Left lung (tissue), 10 donors: ENCODE results near the gene PLA2G2F. TPM values are rescaled to one million over a fixed set of nuclear protein-coding genes. Genes with fewer than 3 reads are reported as not detected.
A peak's percentile ranks its signal among the peaks of the same experiment; 100 is the strongest.

Source experiments
- ATAC-seq: fragments of 200-7000 bp; cut with Tn5 transposase; one replicate; pipeline ENCODE4 v1.9.1; 2020; ENCODE audit warnings: moderate library complexity
- DNase-seq, 4 donors: peaks; one replicate each; pipeline ENCODE4 v3.0.0-alpha.2; 2013 to 2020
- H3K27ac ChIP-seq, 2 donors: fragments of 200-600 bp; sonication (generic) in 1 of 2; one replicate each; pipeline versions ENCODE4 v1.5.0 to v1.8.0; 2020 to 2021
- H3K27me3 ChIP-seq, 2 donors: fragments of 200-600 bp; sonication (generic) in 1 of 2; one replicate each; pipeline versions ENCODE4 v1.5.0 to v1.8.0; 2020 to 2021
- H3K36me3 ChIP-seq, 2 donors: fragments of 200-600 bp; sonication (generic) in 1 of 2; one replicate each; pipeline versions ENCODE4 v1.5.0 to v1.8.0; 2020 to 2021
- H3K4me1 ChIP-seq, 2 donors: fragments of 200-600 bp; one replicate each; pipeline ENCODE4 v1.8.0; 2021
- H3K4me3 ChIP-seq, 2 donors: fragments of 200-600 bp; sonication (generic) in 1 of 2; one replicate each; pipeline versions ENCODE4 v1.5.0 to v1.8.0; 2020 to 2021; ENCODE audit warnings: mild to moderate bottlenecking in 1 of 2
- H3K9me3 ChIP-seq, 2 donors: fragments of 200-600 bp; sonication (generic) in 1 of 2; one replicate each; pipeline versions ENCODE4 v1.5.0 to v1.8.0; 2020 to 2021
- intact Hi-C, 2 donors: fragments of 100-400 bp; cut with DNase I; formaldehyde crosslinking; loops; one replicate each; pipeline versions ENCODE4 v1.11.2 to v1.14.2; 2022
- polyA plus RNA-seq, 6 donors: library from polyadenylated mRNA; unstranded; fragments of 120-200 nt; gene quantifications; one replicate each; pipeline ENCODE4 v1.2.1, GENCODE V29; 2013; ENCODE audit not compliant: insufficient read length in 6 of 6
- total RNA-seq, 2 donors: library from RNA; stranded (reverse); fragmentation: NEBNext Ultra II Directional; extraction: Animal tissue kit (Norgen Biotek cat#: 25700); gene quantifications; one replicate each; pipeline ENCODE4 v1.2.1, GENCODE V29; 2021
- TF ChIP-seq, protein P1 (sequence below), 2 donors: fragments of 200-600 bp; sonication (generic) in 1 of 2; IDR thresholded peaks; one replicate each; pipeline versions ENCODE4 v1.5.0 to v1.8.0; 2021; ENCODE audit warnings: antibody characterized with exemption in 2 of 2
- donor health status: DM: no; HTN: yes; CAD: no.
- donor health status: DM: no; HTN: no; CAD: no.

The PLA2G2F gene
- total and polyA plus RNA-seq, 8 donors: not detected

- DNase-seq: peak in 1 of 4 donors; percentile 10
- H3K27me3 ChIP-seq: no peaks in the 10 kb centered on the region
- no peaks in the 10 kb centered on the region for H3K36me3 ChIP-seq
- no peaks in the 10 kb centered on the region for H3K9me3 ChIP-seq
- H3K4me1 ChIP-seq: no peaks in the 10 kb centered on the region
- no peak overlapping the region for H3K4me3 ChIP-seq
- intact Hi-C loops: no loop called here
- no peak overlapping the region for H3K27ac ChIP-seq
- ATAC-seq: no peak
- TF ChIP-seq, protein P1, sequence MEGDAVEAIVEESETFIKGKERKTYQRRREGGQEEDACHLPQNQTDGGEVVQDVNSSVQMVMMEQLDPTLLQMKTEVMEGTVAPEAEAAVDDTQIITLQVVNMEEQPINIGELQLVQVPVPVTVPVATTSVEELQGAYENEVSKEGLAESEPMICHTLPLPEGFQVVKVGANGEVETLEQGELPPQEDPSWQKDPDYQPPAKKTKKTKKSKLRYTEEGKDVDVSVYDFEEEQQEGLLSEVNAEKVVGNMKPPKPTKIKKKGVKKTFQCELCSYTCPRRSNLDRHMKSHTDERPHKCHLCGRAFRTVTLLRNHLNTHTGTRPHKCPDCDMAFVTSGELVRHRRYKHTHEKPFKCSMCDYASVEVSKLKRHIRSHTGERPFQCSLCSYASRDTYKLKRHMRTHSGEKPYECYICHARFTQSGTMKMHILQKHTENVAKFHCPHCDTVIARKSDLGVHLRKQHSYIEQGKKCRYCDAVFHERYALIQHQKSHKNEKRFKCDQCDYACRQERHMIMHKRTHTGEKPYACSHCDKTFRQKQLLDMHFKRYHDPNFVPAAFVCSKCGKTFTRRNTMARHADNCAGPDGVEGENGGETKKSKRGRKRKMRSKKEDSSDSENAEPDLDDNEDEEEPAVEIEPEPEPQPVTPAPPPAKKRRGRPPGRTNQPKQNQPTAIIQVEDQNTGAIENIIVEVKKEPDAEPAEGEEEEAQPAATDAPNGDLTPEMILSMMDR (IDR thresholded peaks at IDR 0.05): no peak
Measured at GRCh38 chr1:20143318-20143717, 4.2 kb downstream of the PLA2G2F start.

DNA sequence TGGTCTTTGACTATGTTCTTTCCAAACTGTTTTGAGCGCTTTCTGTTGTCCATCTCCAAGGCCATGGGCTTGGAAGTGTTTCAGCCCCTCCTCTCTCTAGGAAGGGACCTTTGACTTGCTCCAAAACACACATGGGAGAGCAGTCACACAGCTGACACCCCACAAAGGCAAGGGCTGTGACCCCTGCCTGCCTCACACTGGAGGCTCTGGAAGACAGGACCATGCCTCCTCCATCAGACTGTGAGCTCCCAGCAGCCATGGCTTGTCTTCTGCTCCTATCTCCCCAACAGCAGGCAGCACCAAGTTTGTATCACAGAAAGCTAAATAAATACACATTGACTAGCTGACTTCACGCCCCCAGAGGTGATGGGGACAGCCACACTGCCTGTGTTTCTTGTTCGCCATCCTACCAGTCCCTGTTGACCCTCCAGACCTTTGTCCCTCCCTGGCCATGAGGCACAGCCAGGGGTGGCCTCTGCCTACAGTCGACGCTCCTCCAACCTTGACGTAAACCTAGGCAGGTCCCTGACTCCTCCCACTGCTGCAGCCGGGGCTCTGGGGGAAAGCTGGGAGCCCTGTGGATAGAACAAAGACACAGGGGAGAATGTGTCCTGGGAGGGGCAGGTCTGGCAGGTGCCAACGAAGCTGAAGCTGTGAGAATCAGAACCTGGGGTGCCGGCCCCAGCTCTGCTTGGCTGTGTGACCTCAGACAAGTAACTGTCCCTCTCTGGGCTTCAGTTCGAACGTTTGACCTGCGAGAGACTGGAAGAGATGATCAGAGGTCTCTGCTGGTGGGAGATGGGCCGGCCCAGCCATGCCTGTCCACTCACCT lies 4.8 kb downstream of the PLA2G2F start:
- TF ChIP-seq, protein P1 (IDR thresholded peaks at IDR 0.05): no peak
- no peaks in the 10 kb centered on the region for H3K4me1 ChIP-seq
- H3K9me3 ChIP-seq: no peaks in the 10 kb centered on the region
- peak in 2 of 4 donors; percentile 21 to 64 for DNase-seq
- no peak overlapping the region for H3K27ac ChIP-seq
- H3K27me3 ChIP-seq: no peaks in the 10 kb centered on the region
- no peak for ATAC-seq
- intact Hi-C loops: no loop called here
- no peak overlapping the region for H3K4me3 ChIP-seq
- H3K36me3 ChIP-seq: no peaks in the 10 kb centered on the region

DNA sequence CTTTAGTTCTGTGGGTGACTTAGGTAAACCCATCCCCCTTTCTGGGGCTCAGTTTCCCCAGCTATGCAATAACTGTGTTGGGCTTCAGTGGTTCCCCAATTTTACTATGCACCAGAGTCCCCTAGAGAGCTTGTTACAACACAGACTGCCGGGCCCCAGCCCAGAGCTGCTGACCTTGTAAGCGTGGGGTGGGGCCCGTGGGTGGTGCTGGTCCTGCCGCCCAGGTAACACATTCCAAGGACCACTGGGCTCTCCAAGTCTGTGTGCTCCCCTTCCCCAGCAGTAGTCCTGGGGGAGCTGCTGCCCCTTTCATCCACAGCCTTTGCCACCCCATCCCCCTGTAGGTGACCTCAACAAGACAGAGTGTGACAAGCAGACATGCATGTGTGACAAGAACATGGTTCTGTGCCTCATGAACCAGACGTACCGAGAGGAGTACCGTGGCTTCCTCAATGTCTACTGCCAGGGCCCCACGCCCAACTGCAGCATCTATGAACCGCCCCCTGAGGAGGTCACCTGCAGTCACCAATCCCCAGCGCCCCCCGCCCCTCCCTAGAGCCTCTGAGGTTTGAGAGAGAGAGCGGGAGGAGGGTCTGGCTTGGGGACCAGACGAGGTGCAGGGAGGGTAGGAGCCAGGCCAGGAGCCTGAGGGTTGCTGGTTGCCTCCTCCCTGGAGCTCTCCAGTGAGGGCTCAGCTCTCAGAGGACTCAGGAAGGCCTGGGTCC lies 8.9 kb downstream of the PLA2G2F start:
- ATAC-seq (no peak), DNase-seq (no peak)
- Histone ChIP-seq H3K27me3 (peaks cover 0 to 7% of the 10 kb centered on the region in 2 donors), H3K4me3 (no peak overlapping the region), H3K9me3 (no peaks in the 10 kb centered on the region), H3K4me1 (peaks cover 7 to 12% of the 10 kb centered on the region in 2 donors), H3K27ac (no peak overlapping the region), H3K36me3 (no peaks in the 10 kb centered on the region)
- intact Hi-C loops: no loop called here
- TF ChIP-seq, protein P1 (IDR thresholded peaks at IDR 0.05): no peak

GRCh38 chr1:20148571-20149500 lies 9.7 kb downstream of the PLA2G2F start:
- TF ChIP-seq, protein P1 (IDR thresholded peaks at IDR 0.05): no peak
- intact Hi-C loops: no loop called here
- DNase-seq (no peak), ATAC-seq (no peak)
- H3K9me3 ChIP-seq: no peaks in the 10 kb centered on the region
- H3K27me3 ChIP-seq: peaks cover 0 to 7% of the 10 kb centered on the region in 2 donors
- H3K4me1 ChIP-seq: peaks cover 7 to 18% of the 10 kb centered on the region in 2 donors
- H3K27ac ChIP-seq: no peak overlapping the region
- no peaks in the 10 kb centered on the region for H3K36me3 ChIP-seq
- H3K4me3 ChIP-seq: no peak overlapping the region
